DOHH2 (cell line): ENCODE measurements around the gene MGMT.

Source experiments
- H3F3A ChIP-seq: fragments of 200-600 bp; sonication (generic), shearing (Covaris generic); 2 replicates; pipeline ENCODE4 v1.6.0; 2016; ENCODE audit warnings: antibody characterized with exemption, mild to moderate bottlenecking; ENCODE audit not compliant: control insufficient read depth, insufficient read depth
- H3K27ac ChIP-seq: fragments of 200-600 bp; sonication (generic); 2 replicates; pipeline ENCODE4 v1.5.1; 2014; ENCODE audit warnings: low read depth, mild to moderate bottlenecking, low read length, moderate library complexity
- H3K27me3 ChIP-seq: fragments of 200-600 bp; sonication (generic); 2 replicates; pipeline ENCODE4 v1.6.1; 2014; ENCODE audit warnings: mild to moderate bottlenecking, low read length, mixed read lengths; ENCODE audit not compliant: control insufficient read depth
- H3K36me3 ChIP-seq: fragments of 200-600 bp; sonication (generic); 2 replicates; pipeline ENCODE4 v1.6.1; 2014; ENCODE audit warnings: mild to moderate bottlenecking, low read length, moderate library complexity, mixed read lengths; ENCODE audit not compliant: control insufficient read depth
- H3K4me1 ChIP-seq: fragments of 200-600 bp; sonication (generic); 2 replicates; pipeline ENCODE4 v1.6.1; 2014; ENCODE audit warnings: mild to moderate bottlenecking, low read length, mixed read lengths; ENCODE audit not compliant: control insufficient read depth
- H3K4me2 ChIP-seq: fragments of 200-600 bp; sonication (generic); 2 replicates; pipeline ENCODE4 v1.6.0; 2014; ENCODE audit warnings: mild to moderate bottlenecking, low read length, moderate library complexity
- H3K4me3 ChIP-seq: fragments of 200-600 bp; sonication (generic); 2 replicates; pipeline ENCODE4 v1.5.1; 2014; ENCODE audit warnings: mild to moderate bottlenecking, low read length, mixed read lengths
- H3K79me2 ChIP-seq: fragments of 200-600 bp; sonication (generic); 2 replicates; pipeline ENCODE4 v1.6.1; 2014; ENCODE audit warnings: mild to moderate bottlenecking, low read length, mixed read lengths; ENCODE audit not compliant: control insufficient read depth
- H3K9me2 ChIP-seq: fragments of 200-600 bp; sonication (generic); replicated peaks from 2 replicates; pipeline ENCODE4 v1.6.1; 2014; ENCODE audit warnings: mild to moderate bottlenecking, low read length, mixed read lengths; ENCODE audit not compliant: control insufficient read depth
- H3K9me3 ChIP-seq: fragments of 200-600 bp; sonication (generic); 2 replicates; pipeline ENCODE4 v1.6.1; 2014; ENCODE audit warnings: antibody characterized with exemption, low read length, mixed read lengths; ENCODE audit not compliant: control insufficient read depth, insufficient read depth
- H4K20me1 ChIP-seq: fragments of 200-600 bp; sonication (generic); 2 replicates; pipeline ENCODE4 v1.6.0; 2014; ENCODE audit warnings: low read depth, mild to moderate bottlenecking, antibody characterized with exemption, low read length, moderate library complexity; ENCODE audit not compliant: control insufficient read depth, insufficient read depth
- CTCF ChIP-seq: fragments of 200-600 bp; sonication (generic); IDR thresholded peaks from one replicate; pipeline ENCODE4 v1.5.1; 2014; ENCODE audit warnings: antibody characterized with exemption, mild to moderate bottlenecking, low read depth, low read length; ENCODE audit not compliant: poor library complexity, severe bottlenecking
- EZH2phosphoT487 ChIP-seq: fragments of 200-600 bp; sonication (generic); IDR thresholded peaks from 2 replicates; pipeline ENCODE4 v1.6.1; 2017; ENCODE audit warnings: borderline replicate concordance, mild to moderate bottlenecking, antibody characterized with exemption, low read length, moderate library complexity, mixed read lengths

Gene MGMT

GRCh38 chr10:129562487-129562886, 95.4 kb downstream of the MGMT start:
- Histone ChIP-seq H4K20me1 (no peaks in the 10 kb centered on the region), H3K4me1 (no peaks in the 10 kb centered on the region), H3F3A (no peaks in the 10 kb centered on the region; the same call in 1 of the 2 replicates), H3K9me3 (peaks cover 5% of the 10 kb centered on the region; the same call in 1 of the 2 replicates), H3K27ac (no peak overlapping the region), H3K4me2 (no peak overlapping the region), H3K27me3 (no peaks in the 10 kb centered on the region), H3K4me3 (no peak overlapping the region), H3K79me2 (no peaks in the 10 kb centered on the region), H3K36me3 (no peaks in the 10 kb centered on the region), H3K9me2 (no peaks in the 10 kb centered on the region)
- TF ChIP-seq CTCF = no peak

GRCh38 chr10:129564923-129565322, 97.9 kb downstream of the MGMT start:
- no peaks in the 10 kb centered on the region for H3K4me1 ChIP-seq
- no peaks in the 10 kb centered on the region for H3K36me3 ChIP-seq
- peaks cover 5% of the 10 kb centered on the region; the same call in 1 of the 2 replicates for H3K9me3 ChIP-seq
- TF ChIP-seq EZH2phosphoT487 = no peak
- H3K9me2 ChIP-seq = no peaks in the 10 kb centered on the region
- no peak overlapping the region for H3K27ac ChIP-seq
- H3K79me2 ChIP-seq = no peaks in the 10 kb centered on the region
- no peaks in the 10 kb centered on the region for H3K27me3 ChIP-seq
- no peaks in the 10 kb centered on the region for H4K20me1 ChIP-seq
- no peaks in the 10 kb centered on the region; the same call in 1 of the 2 replicates for H3F3A ChIP-seq
- no peak overlapping the region for H3K4me3 ChIP-seq
- no peak overlapping the region for H3K4me2 ChIP-seq

- H3K27ac ChIP-seq = no peak overlapping the region
- no peaks in the 10 kb centered on the region for H3K36me3 ChIP-seq
- H3K4me2 ChIP-seq = no peak overlapping the region
- no peaks in the 10 kb centered on the region for H3K4me1 ChIP-seq
- H3K27me3 ChIP-seq = no peaks in the 10 kb centered on the region
- H3K9me2 ChIP-seq = no peaks in the 10 kb centered on the region
- H3F3A ChIP-seq = no peaks in the 10 kb centered on the region; the same call in 1 of the 2 replicates
- no peaks in the 10 kb centered on the region for H4K20me1 ChIP-seq
- TF ChIP-seq CTCF = no peak
- no peak for TF ChIP-seq EZH2phosphoT487
- no peaks in the 10 kb centered on the region; the same call in 1 of the 2 replicates for H3K9me3 ChIP-seq
- no peaks in the 10 kb centered on the region for H3K79me2 ChIP-seq
- no peak overlapping the region for H3K4me3 ChIP-seq
Measured at GRCh38 chr10:129568583-129569344, 101.7 kb downstream of the MGMT start.

- Histone ChIP-seq H3K36me3 (no peaks in the 10 kb centered on the region), H3K9me3 (no peaks in the 10 kb centered on the region), H3K4me2 (no peak overlapping the region), H3K4me1 (no peaks in the 10 kb centered on the region), H3F3A (no peaks in the 10 kb centered on the region), H3K4me3 (no peak overlapping the region), H3K27ac (no peak overlapping the region), H3K9me2 (no peaks in the 10 kb centered on the region), H4K20me1 (no peaks in the 10 kb centered on the region), H3K27me3 (no peaks in the 10 kb centered on the region), H3K79me2 (no peaks in the 10 kb centered on the region)
- TF ChIP-seq CTCF (no peak), EZH2phosphoT487 (no peak)
Measured at GRCh38 chr10:129570185-129570584, 103.1 kb downstream of the MGMT start.
